Stomach (tissue), 4 donors: ENCODE data around the gene TDP1.

Experiments
- CTCF ChIP-seq, 7 experiments: fragments of 450-650 bp in 4 of 7; fragments of 200-600 bp in 3 of 7; sonication (generic) in 3 of 7; IDR thresholded peaks; one replicate each; pipeline ENCODE4 v1.5.1; 2016 to 2019; ENCODE audit warnings: antibody characterized with exemption in 7 of 7, control low read depth in 2 of 7, mild to moderate bottlenecking in 1 of 7
- POLR2A ChIP-seq, 4 donors: fragments of 450-650 bp; IDR thresholded peaks; one replicate each; pipeline ENCODE4 v1.6.1; 2016; ENCODE audit warnings: antibody characterized with exemption in 4 of 4, control low read depth in 2 of 4, mild to moderate bottlenecking in 1 of 4, moderate library complexity in 1 of 4
- POLR2AphosphoS5 ChIP-seq, 3 donors: sonication (generic); formaldehyde crosslinking; IDR thresholded peaks; one replicate each; pipeline ENCODE4 v1.6.1; 2016; ENCODE audit warnings: antibody characterized with exemption in 3 of 3

- no peak for TF ChIP-seq POLR2A (IDR thresholded peaks at IDR 0.05)
- no peak for TF ChIP-seq CTCF (IDR thresholded peaks at IDR 0.05)
- TF ChIP-seq POLR2AphosphoS5 (IDR thresholded peaks at IDR 0.05), result no peak
Measured at GRCh38 chr14:89927186-89927865, 28.4 kb upstream of the TDP1 start.
